ENCODE results near the gene NEURL1.

The NEURL1 gene

DNA sequence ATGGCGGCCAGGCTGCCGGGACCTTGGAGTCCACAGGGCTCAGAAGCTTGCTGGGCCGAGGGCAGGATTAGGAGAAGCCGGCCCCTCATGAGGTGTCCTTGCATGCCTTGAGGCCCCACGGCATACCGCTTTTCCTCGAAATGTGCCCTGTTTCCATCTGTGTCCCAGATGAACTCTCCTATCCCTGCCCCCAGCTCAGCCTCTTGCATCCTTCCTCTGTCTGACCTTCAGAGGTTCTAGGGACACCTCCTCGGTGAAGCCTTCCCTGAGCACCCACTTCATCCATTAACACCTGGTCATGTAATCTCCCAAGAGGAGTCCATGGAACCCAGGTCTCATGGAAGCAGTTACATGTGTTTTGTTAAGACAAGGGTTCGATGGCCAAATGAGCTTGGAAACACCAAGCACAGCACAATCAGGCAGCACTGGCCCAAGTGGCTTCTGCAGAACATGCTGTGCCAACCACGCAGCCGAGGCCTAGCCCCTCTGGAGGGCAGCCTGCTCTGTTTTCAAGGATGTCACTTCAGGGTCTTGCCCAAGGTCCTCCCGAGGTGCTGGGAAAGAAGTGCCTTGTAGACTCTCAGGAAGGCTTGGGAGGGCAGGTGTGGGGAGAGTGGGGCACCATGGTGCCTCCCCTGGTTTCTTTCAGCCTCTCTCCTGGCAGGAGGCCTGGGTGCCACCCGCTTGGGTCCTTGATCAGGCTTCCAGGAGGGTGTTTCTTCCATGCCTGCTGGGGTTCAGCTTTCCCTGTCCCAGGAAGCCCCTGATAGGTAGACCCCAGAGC, 124.3 kb downstream of the NEURL1 start:
- no peak overlapping the region for H3K27ac ChIP-seq
- TF ChIP-seq, protein P1, sequence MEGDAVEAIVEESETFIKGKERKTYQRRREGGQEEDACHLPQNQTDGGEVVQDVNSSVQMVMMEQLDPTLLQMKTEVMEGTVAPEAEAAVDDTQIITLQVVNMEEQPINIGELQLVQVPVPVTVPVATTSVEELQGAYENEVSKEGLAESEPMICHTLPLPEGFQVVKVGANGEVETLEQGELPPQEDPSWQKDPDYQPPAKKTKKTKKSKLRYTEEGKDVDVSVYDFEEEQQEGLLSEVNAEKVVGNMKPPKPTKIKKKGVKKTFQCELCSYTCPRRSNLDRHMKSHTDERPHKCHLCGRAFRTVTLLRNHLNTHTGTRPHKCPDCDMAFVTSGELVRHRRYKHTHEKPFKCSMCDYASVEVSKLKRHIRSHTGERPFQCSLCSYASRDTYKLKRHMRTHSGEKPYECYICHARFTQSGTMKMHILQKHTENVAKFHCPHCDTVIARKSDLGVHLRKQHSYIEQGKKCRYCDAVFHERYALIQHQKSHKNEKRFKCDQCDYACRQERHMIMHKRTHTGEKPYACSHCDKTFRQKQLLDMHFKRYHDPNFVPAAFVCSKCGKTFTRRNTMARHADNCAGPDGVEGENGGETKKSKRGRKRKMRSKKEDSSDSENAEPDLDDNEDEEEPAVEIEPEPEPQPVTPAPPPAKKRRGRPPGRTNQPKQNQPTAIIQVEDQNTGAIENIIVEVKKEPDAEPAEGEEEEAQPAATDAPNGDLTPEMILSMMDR (conservative IDR thresholded peaks at IDR 0.05) = no peak
- no peak for TF ChIP-seq ZFX (IDR thresholded peaks at IDR 0.05)

DNA sequence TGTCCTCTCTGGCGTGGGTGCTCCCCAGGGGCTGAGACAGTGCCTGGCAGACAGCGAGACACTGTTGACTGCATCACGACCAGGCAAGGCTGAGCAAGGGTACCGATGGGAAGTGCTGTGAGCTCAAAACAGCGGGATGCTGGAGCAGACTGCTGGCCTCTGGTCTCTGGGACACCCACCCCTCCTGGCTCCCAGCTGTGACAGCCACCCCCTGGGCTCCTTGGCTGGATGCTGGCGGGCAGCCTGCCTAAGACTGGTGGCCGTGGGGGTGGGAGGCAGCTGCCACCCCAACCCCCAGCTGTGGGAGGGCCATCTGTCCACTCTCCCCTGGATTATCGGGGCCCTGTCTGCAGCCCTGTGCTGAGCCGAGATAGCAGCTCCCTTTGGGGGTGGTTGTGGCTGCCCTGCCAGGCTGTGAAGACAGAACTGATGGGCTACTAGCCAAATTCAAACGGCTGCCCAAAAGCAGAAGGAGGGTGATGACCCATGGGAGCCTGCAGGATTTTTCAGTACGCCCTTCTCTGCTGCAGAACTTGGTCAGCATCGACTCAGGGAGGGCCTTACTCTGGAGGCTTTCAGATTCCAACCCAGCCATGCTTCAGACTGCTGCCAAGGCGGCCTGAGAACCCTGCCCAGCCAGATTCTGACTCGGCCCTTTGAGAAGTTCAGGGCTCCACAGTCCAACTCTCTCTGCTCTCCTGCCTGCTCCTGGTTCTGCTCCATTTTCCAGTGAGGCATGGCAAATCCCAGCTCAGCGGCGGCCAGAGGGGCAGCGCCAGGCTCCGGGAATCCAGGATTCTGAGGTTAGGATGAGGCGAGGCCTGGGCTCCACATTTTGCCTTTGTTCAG, 125.3 kb downstream of the NEURL1 start:
- H3K27ac ChIP-seq = 0 out of 2 replicates have a peak overlapping the region, but pooled peaks have one; percentile 4
- TF ChIP-seq, protein P1 (conservative IDR thresholded peaks at IDR 0.05) = no peak
- no peak for TF ChIP-seq ZFX (IDR thresholded peaks at IDR 0.05)

DNA sequence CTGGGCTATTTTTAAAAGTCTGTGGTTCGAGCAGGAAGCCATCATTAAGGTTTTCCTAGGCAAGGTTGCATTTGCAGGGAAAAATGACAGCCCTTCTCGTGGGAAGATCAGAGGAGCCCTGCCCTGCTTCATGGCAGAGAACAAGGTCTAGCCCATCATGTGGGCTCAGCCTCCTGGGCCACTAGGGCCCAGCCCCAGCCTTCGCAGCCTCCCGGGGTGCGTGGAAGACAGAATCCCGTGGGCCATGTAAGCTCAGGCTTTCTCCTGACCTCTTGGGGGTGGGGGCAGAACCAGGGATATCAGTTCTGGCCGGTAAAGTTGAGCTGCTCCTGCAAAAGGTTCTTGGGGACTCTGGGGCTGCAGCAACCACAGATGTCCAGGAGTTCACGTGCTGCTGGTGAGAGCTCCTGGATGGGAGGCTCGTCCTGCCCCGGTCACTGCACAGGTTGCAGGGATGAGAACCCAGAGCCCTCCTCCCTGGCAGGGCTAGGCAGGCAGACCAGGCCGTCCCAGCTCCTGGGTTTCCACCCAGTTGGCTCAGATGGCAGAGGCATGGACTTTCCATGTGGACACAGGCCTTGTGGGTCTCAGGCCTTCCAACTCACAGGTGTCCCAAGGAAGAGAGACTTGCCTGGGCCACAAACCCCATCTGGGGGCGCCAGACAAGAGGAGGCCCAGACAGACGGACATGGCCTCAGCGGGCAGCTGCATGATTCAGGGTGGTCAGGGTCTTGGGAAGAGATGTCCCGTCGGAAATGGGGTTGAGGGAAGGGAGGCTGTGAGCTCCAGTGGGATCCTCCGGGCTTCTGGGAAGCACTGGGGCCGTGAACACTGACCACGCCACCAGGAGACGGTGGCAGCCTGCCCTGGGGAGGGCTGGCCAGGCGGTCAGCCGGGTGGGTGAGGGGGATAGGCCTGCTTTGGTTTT, 126.2 kb downstream of the NEURL1 start:
- 0 out of 2 replicates have a peak overlapping the region, but pooled peaks have one; percentile 4 for H3K27ac ChIP-seq
- TF ChIP-seq, protein P1 (conservative IDR thresholded peaks at IDR 0.05) = no peak
- TF ChIP-seq ZFX (IDR thresholded peaks at IDR 0.05) = no peak

DNA sequence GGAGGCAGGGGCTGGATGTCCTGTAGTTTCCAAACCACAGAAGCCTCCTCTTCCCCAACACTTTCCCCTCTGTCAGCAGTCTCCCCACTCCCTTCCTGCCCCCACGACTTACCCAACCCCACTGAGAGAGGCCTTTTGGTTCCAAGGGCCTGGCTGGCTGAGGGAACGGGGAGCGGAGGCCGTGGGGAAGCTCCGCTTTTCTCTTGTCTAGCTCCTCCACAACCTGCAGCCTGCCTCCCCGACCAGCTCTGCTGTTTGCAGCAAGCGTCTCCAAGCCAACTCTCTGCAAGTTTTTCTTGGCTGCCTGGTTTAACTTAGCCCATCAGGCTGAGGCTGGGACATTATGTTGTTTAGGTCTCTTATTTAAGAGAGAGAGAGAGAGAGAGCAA, 126.8 kb downstream of the NEURL1 start:
- TF ChIP-seq, protein P1 (conservative IDR thresholded peaks at IDR 0.05) = no peak
- no peak for TF ChIP-seq ZFX (IDR thresholded peaks at IDR 0.05)
- no peak overlapping the region for H3K27ac ChIP-seq

DNA sequence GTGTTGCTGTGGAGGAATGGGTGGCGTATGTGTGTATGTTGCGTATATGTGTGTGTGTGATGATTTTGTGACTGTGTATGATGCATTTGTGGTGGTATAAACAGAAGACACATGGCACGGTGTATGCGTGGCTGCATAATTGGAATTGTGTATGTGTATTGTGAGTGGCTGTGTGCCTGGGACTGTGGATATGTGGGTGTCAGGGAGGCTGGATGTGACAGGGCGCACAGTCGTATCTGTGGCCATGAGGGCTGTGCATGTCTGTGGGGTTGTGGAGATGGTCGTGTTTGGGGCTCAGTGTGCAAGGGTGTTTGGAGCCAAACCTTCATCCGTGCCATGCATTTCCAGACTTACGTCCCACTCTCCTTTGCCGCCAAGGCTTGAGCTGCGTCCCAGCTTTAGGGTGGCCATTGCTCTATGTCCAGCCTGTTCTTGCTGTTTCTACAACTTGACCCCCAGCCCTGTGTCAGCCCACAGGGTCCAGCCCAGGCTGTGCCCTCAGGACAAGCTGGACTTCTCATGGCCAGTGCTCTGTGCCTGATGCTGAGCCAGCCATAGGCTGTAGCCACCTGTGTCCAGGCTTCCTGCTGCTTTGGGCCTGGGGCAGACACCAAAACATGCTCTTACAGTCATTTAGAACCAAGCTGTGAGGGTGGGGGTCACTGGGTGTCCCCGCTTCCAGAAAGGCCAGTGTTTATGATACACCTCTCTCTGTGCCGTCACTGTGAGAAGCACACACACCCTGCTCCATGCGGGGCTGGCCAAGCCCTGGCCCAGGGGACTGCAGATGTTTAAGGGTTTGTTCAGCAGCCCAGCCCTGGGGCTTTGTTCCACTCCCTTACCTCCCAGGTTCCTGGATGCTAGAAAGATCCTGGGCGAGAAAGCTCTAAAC, 127.6 kb downstream of the NEURL1 start:
- no peak overlapping the region for H3K27ac ChIP-seq
- no peak for TF ChIP-seq ZFX (IDR thresholded peaks at IDR 0.05)
- TF ChIP-seq, protein P1 (conservative IDR thresholded peaks at IDR 0.05) = no peak

DNA sequence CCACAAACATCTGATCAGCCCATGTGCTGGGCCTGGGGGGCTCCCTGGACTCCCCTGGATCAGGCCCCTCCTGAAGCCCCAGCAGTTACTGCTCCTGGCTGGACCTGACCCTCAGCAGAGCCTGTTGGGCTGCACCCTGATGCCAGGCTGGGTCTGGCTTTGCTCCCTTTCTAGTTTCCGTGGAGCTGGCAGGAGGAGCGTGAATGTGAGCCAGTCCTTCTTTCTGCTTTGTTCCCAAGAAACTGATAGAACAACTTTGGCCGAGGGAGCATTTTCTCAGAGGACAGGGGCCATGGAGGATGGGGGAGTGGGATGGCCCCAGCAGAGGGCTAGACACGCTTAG, 128.2 kb downstream of the NEURL1 start:
- TF ChIP-seq, protein P1 (conservative IDR thresholded peaks at IDR 0.05) = no peak
- no peak for TF ChIP-seq ZFX (IDR thresholded peaks at IDR 0.05)
- no peak overlapping the region for H3K27ac ChIP-seq

Measured in C4-2B (cell line).